IPS DF 19.7 (cell line): Measurements from ENCODE around the gene KCNIP3.
"Not testable (repeated sequence)": the region's sequence is repeated elsewhere in the genome, so short reads cannot be mapped to it uniquely, and the experiment has no call there.

Experiments
- DNase-seq: peaks from one replicate; pipeline ENCODE4 v3.0.0-alpha.2; 2013; ENCODE audit warnings: low read depth, low spot score

The KCNIP3 gene

DNA sequence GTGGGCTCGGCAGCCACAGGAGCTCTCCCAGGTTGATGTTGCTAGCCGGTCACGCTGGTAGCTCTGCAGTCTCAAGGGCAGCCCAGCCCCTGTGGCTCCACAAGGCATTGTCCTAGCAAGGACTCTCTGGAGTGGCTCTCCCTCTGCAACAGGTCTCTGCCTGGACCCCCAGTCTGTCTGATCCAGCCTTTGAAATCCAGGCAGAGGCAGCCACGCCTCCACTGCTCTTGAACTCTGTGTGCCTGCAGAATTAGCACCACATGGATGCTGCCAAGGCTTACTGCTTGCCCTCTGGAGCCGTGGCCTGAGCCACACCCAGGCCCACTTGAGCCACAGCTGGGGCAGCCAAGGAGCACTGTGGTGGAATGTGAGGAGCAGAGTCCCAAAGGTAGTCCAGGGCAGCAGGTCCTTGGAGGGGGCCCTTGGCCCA lies 62.4 kb downstream of the KCNIP3 start:
- no peak for DNase-seq

DNA sequence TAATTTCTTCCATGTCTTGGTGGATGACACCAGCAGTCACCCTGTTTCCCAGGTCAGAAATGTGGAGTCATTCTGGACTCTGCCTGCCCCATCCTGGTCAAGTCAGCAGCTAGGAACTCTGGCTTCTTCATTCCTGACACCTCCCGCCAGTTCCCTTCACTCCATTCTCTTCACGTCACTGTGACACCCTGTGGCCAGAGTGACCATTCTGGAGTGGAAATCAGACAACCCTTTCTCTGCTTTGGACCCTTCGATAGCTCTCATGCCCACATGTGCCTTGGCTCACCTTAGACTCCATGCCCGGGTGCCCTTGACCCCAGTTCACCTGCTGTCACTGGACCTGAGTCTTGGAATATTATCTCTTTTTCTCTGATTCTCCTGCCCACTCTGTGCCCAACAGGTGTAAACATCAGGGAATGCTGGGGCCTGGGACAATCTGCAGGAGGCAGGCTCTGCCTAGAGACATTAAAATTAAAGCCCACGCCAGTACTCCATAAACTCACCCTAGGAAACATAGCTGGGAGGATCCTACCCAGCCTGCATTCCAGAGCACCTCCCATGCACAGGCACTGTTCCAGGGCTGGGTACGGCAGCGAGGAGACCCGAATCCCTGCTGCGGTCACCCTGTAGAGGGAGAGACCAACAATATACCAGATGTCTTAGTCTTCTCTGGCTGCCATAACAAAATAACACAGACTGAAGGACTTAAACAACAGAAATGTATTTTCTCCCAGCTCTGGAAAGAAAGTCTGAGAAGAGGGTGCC lies 64.3 kb downstream of the KCNIP3 start:
- no peak for DNase-seq

- DNase-seq: no peak
Measured at GRCh38 chr2:95362486-95362885, 65.3 kb downstream of the KCNIP3 start.

GRCh38 chr2:95366514-95366913 lies 69.4 kb downstream of the KCNIP3 start:
- DNase-seq: no peak

GRCh38 chr2:95372216-95372829 lies 75.2 kb downstream of the KCNIP3 start:
- no peak for DNase-seq

DNA sequence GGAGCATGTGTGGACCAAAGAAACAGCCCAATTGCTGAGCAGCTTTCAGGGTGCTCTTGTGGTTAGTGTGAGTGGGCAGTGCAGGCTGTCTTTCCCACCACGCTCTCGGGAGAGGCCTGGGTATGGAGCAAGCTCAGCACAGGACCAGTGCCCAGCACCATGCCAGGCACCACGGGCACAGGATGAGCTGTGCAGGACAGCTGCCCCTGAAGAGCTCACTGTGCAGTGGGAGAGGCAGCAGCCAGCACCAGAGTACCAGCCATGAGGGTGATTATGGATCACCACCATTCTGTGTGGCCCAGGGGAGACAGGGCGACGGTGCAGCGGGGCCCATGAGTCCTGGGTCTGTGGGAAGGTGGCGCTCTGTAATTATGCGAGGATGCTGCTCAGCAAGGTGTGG lies 75.7 kb downstream of the KCNIP3 start:
- no peak for DNase-seq

DNA sequence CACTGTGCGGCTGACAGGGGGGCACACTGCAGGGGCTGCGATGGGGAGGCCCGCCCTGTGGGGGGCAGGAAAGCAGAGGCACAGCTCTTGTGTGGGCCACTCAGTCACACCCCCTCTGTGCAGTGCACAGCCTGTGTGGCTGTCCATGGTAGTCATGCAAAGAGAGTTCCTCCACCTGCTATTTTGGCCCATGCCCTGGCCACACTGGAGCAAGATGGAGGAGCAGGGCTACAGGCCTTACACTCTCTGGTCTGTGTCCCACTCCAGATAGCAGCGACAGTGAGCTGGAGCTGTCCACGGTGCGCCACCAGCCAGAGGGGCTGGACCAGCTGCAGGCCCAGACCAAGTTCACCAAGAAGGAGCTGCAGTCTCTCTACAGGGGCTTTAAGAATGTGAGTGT lies 76.9 kb downstream of the KCNIP3 start:
- no peak for DNase-seq

- no peak for DNase-seq
Measured at GRCh38 chr2:95374451-95374920, 77.3 kb downstream of the KCNIP3 start.

- no peak for DNase-seq
Measured at GRCh38 chr2:95374921-95375471, 77.8 kb downstream of the KCNIP3 start.

GRCh38 chr2:95375532-95376150 lies 78.5 kb downstream of the KCNIP3 start:
- DNase-seq: no peak

DNA sequence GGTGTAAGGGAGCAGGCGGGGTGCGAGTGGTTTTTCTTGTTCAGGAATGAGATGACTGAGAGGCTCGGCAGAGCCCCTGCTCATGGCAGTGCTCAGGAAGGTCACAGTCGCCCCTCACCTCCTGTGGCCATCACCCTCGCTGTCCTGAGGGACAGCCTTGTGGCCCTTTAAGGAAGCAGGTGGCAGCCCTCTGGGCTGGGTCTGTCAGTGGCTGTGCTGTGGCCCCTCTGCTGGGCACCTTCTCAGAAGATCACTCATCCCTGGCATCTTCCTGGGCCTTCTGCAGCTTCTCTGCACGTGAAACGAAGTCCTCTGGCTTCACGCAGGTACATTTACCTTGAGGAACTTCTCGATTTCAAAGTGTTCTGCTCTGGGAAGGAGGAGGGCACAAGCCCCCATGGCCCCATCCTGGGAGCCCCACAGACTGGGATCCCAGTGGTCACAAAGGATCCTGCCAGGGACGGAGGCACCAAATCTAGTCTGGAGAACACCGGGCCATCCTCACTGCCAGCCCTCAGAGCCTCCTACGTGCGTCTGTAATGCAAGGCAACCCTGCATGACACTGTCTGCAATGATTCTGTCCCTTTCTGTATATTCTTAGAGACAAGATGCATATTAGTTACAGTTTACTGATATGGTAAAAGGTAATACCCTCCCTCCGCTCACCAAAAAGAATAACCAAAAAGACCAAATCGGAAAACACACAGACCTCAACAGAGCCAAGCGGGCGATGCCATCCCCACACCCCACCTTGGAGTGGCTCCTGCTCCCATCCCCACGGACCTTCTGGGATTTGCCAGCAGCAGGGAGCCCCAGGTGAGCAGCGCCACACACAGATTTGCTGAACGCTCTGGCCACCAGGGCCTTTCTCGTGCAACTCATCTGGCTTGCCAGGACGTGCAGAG lies 79.4 kb downstream of the KCNIP3 start:
- no peak for DNase-seq

DNA sequence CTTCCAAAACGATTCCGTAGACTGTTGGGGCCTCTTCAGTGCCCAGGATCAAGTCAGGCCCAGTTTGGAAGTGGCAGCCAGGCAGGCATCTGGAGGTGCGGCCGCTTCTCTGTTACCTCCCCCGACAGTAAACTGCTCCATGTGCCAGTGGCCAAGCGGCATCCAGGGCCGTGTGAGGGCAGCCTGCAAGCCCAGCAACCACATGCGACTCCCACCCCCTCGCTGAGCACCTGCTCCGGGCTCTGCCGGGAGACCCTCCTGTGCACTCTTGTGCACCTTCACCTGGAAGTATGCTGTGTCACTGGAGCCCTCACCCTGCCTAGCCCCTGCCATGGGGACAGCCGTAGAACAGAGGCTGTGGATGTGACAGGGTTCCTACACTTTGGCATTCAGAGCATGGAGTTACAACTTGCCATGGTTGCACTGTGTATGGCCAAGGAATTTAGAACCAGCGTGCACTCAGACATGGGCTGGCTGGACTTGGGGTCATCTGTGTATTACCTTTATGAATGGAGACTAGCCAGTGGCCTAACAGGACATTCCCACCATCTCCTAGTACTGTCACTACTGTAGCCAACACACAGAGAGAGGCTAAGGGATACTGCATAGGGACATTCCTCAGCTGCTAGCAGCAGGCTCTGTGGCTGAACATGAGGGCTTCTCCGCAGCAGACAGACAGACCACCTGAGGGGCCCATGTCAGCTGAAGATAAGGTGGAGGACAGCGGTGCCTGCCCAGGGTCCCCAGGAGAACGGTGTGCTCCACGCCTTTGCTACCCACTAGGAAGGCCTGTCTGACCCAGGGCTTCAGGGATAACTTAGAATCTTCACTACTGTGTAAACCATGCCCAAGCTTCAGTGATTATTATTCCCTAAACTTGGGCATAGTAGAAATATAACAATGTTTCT lies 80.3 kb downstream of the KCNIP3 start:
- DNase-seq: no peak

- not testable (repeated sequence) for DNase-seq
Measured at GRCh38 chr2:95378281-95378680, 81.1 kb downstream of the KCNIP3 start.

DNA sequence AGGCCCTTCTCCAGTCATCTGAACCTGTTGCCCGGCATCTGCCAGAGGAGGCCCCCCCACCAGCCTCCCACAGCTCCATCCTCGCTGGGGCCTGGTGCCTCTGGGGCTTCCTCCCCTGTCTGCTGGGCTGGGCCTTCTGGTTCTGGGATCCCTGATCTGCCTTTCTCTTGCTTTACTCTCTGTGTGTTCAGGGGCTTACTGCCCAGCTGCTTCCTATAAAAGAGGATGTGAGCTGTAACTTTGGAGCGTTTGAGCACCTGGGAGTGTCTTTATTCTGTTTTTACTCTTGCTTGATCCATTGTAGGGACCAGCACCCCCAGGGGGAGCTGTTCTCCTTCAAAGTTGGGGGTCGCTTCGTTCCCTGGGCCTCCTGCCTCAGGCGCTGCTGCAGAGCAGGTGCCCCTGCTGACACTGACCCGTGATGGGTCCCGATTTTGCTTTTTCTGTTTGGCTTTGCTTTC lies 82.3 kb downstream of the KCNIP3 start:
- no peak for DNase-seq

- no peak for DNase-seq
Measured at GRCh38 chr2:95380280-95380679, 83.1 kb downstream of the KCNIP3 start.

GRCh38 chr2:95380731-95381130 lies 83.6 kb downstream of the KCNIP3 start:
- no peak for DNase-seq

- no peak for DNase-seq
Measured at GRCh38 chr2:95381212-95382191, 84.4 kb downstream of the KCNIP3 start.

- DNase-seq: no peak
Measured at GRCh38 chr2:95382192-95382591, 85.0 kb downstream of the KCNIP3 start.
